HG02571 (cell line): Measurements from ENCODE around the gene CDCP1.
"Not testable (repeated sequence)": the region's sequence is repeated elsewhere in the genome, so short reads cannot be mapped to it uniquely, and the experiment has no call there.

Experiments used
- ATAC-seq: cut with Tn5 transposase; IDR thresholded peaks from one replicate; pipeline ENCODE4 v1.9.1; 2021; ENCODE audit warnings: mild to moderate bottlenecking, moderate library complexity; ENCODE audit not compliant: unreplicated experiment

Gene CDCP1

GRCh38 chr3:45088543-45089358 lies 57.4 kb downstream of the CDCP1 start:
- ATAC-seq, result no peak

- no peak for ATAC-seq
These were observed 59.0 kb downstream of the CDCP1 start for GRCh38 chr3:45087155-45087554.

- no peak for ATAC-seq
These were observed 61.1 kb downstream of the CDCP1 start for GRCh38 chr3:45084820-45085816.

- ATAC-seq, result no peak
These were observed 61.8 kb downstream of the CDCP1 start for GRCh38 chr3:45084361-45084760.

- no peak for ATAC-seq
These were observed 63.2 kb downstream of the CDCP1 start for GRCh38 chr3:45083023-45083422.

GRCh38 chr3:45082142-45082538 lies 64.0 kb downstream of the CDCP1 start:
- no peak for ATAC-seq

- ATAC-seq, result no peak
These were observed 64.6 kb downstream of the CDCP1 start for GRCh38 chr3:45081506-45082141.

GRCh38 chr3:45080824-45081223 lies 65.4 kb downstream of the CDCP1 start:
- ATAC-seq, result no peak

GRCh38 chr3:45079715-45080114 lies 66.5 kb downstream of the CDCP1 start:
- ATAC-seq, result no peak

GRCh38 chr3:45078910-45079522 lies 67.2 kb downstream of the CDCP1 start:
- no peak for ATAC-seq

GRCh38 chr3:45078256-45078655 lies 67.9 kb downstream of the CDCP1 start:
- ATAC-seq, result not testable (repeated sequence)

- ATAC-seq, result no peak
These were observed 70.2 kb downstream of the CDCP1 start for GRCh38 chr3:45075821-45076625.

- ATAC-seq, result no peak
These were observed 75.1 kb downstream of the CDCP1 start for GRCh38 chr3:45071075-45071474.

- no peak for ATAC-seq
These were observed 78.2 kb downstream of the CDCP1 start for GRCh38 chr3:45067941-45068340.

- ATAC-seq, result no peak
These were observed 78.7 kb downstream of the CDCP1 start for GRCh38 chr3:45067486-45067885.

GRCh38 chr3:45066109-45066801 lies 79.9 kb downstream of the CDCP1 start:
- ATAC-seq, result no peak

GRCh38 chr3:45065373-45065720 lies 80.8 kb downstream of the CDCP1 start:
- no peak for ATAC-seq

- no peak for ATAC-seq
These were observed 81.4 kb downstream of the CDCP1 start for GRCh38 chr3:45064512-45065372.

- no peak for ATAC-seq
These were observed 83.5 kb downstream of the CDCP1 start for GRCh38 chr3:45062697-45063070.
